ENCODE results near the gene CAVIN2.
"Not testable (repeated sequence)": the region's sequence is repeated elsewhere in the genome, so short reads cannot be mapped to it uniquely, and the experiment has no call there.

The CAVIN2 gene

DNA sequence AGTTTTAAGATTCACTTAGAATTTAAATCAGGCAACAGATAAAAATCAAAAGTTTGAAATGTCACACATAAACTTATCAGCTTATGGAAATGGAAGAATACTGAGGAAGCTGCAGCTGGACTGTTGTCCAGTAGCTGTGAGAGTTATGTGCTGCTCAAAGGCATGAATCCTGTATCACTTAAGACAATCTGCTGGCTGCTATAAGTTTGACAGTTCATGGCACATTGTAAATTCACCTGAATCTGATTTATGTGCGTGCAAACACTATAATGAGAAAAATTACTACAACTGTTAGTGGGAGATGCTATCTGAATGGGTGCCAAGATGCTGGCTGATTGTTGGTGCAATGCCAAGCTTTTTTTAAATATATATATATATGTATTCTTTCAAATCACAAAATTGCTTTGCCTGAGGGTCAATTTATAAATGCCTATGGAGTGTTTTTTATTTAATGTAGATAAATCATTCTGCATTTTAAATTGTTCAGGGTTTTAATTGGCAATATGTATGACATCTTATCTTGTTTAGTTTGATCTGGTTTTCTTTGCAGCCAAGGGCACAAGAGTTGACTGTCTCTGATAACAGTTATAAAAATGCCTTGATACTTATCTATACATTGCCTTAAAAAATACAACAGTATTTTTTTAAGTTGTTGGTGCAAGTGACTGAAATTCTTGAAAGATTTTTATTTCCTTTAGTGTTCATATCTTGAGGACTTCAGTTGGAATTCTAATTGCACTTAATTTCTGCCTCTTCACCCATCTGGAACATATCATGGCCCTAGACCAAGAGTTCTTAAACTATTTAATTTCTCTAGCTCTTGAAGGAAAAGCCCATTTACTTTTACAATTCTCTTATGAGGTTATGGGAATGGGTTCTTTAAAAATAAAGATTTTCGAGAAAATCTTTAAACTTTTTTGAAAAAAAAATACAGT is 48.7 kb downstream of the CAVIN2 start:
- DNase-seq = peak; percentile 76

GRCh38 chr2:191797500-191797899 is 49.4 kb downstream of the CAVIN2 start:
- peak; percentile 15 for DNase-seq

DNA sequence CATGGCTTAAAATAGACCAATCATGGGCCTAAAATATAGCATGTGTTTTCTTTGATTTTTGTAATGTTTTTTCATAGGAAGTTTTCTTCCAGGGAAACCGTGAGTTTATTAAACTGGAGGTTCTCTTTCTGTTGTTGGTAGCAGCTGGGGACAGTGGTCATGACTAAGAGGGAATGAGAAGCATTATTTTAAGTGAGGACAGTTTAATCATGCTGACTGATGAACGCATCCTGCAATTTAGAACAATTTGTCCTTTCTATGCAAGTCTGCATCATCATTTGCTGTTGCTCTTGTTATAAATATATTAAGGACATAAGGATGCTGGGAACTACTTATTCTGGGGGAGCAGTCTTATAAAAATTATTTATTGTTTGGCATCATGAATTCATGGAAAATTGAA is 51.2 kb downstream of the CAVIN2 start:
- no peak for DNase-seq

DNA sequence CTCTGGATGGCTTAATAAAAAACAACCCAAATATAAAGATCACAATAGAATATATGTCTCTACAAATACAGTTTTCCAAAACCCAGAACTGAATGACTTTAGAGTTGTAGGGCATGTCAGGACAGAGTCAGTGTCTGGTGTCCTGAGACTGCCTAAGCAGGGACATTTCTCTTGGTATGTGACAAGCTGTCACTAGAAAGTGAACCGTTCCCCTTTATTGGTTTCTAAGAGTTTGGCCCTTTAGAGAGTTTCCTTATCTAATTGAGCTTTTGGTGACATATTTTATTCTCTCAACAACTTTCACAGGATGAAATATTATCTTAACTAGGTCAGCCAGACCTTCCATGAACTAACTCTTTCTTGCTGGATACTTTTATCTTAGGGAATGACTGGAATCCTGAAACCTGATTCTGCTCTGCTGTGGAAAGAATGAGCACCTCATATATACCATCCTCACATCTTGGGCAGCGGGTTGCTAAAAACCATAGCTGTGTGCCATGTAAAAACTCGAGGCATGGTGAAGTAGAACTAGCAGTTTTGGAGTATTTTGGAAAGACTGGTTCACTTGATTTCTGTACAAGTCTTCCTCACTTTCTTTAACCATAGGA is 54.8 kb downstream of the CAVIN2 start:
- no peak for DNase-seq

GRCh38 chr2:191790737-191791136 is 56.2 kb downstream of the CAVIN2 start:
- DNase-seq = no peak

DNA sequence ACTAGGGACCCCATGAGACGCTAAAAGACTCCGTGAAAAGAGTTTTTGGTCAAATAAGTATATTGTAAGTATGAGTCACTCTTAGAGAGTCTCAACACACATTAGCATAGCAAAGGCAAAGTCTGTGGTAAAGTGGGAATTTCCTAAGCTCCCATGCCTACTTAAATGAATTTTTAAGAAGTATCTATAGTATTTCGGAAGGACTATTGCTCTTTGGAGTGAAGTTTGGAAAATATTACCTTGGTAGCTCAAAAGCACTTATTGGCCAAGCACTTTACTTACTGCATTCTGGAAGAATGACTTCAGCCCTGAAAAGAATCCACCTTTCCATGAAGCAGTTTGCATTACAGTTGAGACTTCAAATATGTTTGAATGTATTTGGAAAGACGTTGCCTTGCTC is 57.1 kb downstream of the CAVIN2 start:
- DNase-seq = no peak

DNA sequence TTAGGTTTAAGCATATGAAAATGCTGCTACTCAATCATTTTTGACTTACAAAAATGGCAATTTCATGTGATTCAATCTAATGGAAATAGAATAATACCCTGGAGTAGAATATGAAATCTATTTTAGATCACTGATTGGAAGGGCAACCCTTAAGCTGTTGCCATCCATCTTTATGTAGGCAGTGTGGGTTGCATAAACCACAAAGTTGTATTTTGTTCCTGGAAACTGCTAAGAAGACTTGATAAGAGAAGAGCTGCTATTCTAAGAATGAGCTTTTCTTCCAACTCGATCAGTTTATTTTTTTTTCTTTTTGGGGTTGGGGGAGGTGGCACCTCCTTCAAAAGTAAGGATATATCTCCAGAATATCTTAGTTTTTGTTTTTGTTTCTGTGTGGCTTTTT is 60.2 kb downstream of the CAVIN2 start:
- DNase-seq = no peak

DNA sequence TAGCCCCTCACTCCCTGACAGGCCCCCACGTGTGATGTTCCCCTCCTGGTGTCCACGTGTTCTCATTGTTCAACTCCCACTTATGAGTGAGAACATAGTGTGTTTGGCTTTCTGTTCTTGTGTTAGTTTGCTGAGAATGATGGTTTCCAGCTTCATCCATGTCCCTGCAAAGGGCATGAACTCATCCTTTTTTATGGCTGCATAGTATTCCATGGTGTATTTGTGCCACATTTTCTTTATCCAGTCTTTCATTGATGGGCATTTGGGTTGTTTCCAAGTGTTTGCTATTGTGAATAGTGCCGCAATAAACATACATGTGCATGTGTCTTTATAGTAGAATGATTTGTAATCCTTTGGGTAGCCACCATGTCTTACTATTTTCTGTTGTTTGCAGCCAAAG is 61.2 kb downstream of the CAVIN2 start:
- not testable (repeated sequence) for DNase-seq

Measured in NCI-H69 (cell line).